RWPE2 (cell line): ENCODE measurements around the gene CST8.

Experiments used
- ATAC-seq: fragments of 200-7000 bp; cut with Tn5 transposase; 3 replicates; pipeline ENCODE4 v1.9.1; 2021; ENCODE audit warnings: low read depth
- DNase-seq: peaks from one replicate; pipeline ENCODE4 v3.0.0-alpha.2; 2020; ENCODE audit warnings: low spot score
- H3K27ac ChIP-seq: fragments of 450-650 bp; 2 replicates; pipeline ENCODE4 v1.5.1; 2017; ENCODE audit warnings: mild to moderate bottlenecking; ENCODE audit not compliant: poor library complexity, severe bottlenecking
- H3K27me3 ChIP-seq: fragments of 250-450 bp; sonication (Bioruptor Pico); 2 replicates; pipeline ENCODE4 v1.5.1; 2021; ENCODE audit warnings: mild to moderate bottlenecking, moderate library complexity; ENCODE audit not compliant: insufficient read depth, poor library complexity, severe bottlenecking
- H3K36me3 ChIP-seq: fragments of 250-450 bp; sonication (Bioruptor Pico); 2 replicates; pipeline ENCODE4 v1.5.1; 2020; ENCODE audit warnings: low read depth, mild to moderate bottlenecking, moderate library complexity
- H3K4me1 ChIP-seq: fragments of 250-450 bp; sonication (Bioruptor Pico); 2 replicates; pipeline ENCODE4 v1.5.1; 2021; ENCODE audit warnings: mild to moderate bottlenecking, moderate library complexity; ENCODE audit not compliant: insufficient read depth, poor library complexity, severe bottlenecking
- H3K4me3 ChIP-seq: fragments of 250-450 bp; sonication (Bioruptor Pico); 2 replicates; pipeline ENCODE4 v1.5.1; 2021; ENCODE audit warnings: mild to moderate bottlenecking, moderate library complexity; ENCODE audit not compliant: severe bottlenecking
- H3K9me3 ChIP-seq: fragments of 250-450 bp; sonication (Bioruptor Pico); 2 replicates; pipeline ENCODE4 v1.5.1; 2021; ENCODE audit warnings: mild to moderate bottlenecking, moderate library complexity; ENCODE audit not compliant: severe bottlenecking
- CTCF ChIP-seq: fragments of 450-650 bp; IDR thresholded peaks from one replicate; pipeline ENCODE4 v1.5.1; 2017; ENCODE audit warnings: mild to moderate bottlenecking, moderate library complexity; ENCODE audit not compliant: poor library complexity, severe bottlenecking

The CST8 gene

GRCh38 chr20:23493172-23493772 lies 2.4 kb downstream of the CST8 start:
- no peak for TF ChIP-seq CTCF
- Histone ChIP-seq H3K27ac (no peak overlapping the region), H3K4me1 (no peaks in the 10 kb centered on the region), H3K4me3 (no peak overlapping the region), H3K9me3 (no peaks in the 10 kb centered on the region), H3K27me3 (no peaks in the 10 kb centered on the region), H3K36me3 (no peaks in the 10 kb centered on the region)
- DNase-seq, result no peak
- ATAC-seq, result peak; percentile 52; the same call in 2 of the 3 replicates

GRCh38 chr20:23497536-23497935 lies 6.6 kb downstream of the CST8 start:
- DNase-seq (no peak), ATAC-seq (no peak)
- no peaks in the 10 kb centered on the region for H3K36me3 ChIP-seq
- no peak for TF ChIP-seq CTCF
- H3K9me3 ChIP-seq, result no peaks in the 10 kb centered on the region
- no peaks in the 10 kb centered on the region for H3K4me1 ChIP-seq
- no peak overlapping the region for H3K4me3 ChIP-seq
- H3K27ac ChIP-seq, result no peak overlapping the region
- H3K27me3 ChIP-seq, result no peaks in the 10 kb centered on the region

DNA sequence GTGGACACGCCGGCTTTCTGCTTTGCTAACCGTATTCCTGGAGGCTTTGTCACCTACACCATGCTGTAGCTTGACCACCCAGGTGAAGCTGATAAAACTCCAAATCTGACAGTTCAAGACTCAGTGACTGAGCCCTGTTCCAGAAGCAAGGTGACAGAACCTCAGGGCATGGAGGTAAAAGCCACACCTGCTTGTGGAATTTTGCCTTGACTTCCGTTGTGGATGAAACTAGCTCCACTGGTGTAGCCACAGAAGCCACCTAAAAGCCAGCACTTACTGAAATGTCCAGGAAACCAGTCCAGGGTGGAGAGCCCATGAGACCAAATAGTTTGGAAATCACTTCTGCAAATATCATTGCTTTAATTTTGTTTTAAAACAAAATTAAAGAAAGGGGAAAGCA lies 11.0 kb downstream of the CST8 start:
- ATAC-seq (peak; percentile 12; the same call in 1 of the 3 replicates), DNase-seq (no peak)
- no peaks in the 10 kb centered on the region for H3K9me3 ChIP-seq
- no peaks in the 10 kb centered on the region for H3K36me3 ChIP-seq
- no peak overlapping the region for H3K27ac ChIP-seq
- H3K27me3 ChIP-seq, result no peaks in the 10 kb centered on the region
- no peak for TF ChIP-seq CTCF
- H3K4me1 ChIP-seq, result no peaks in the 10 kb centered on the region
- no peak overlapping the region for H3K4me3 ChIP-seq

DNA sequence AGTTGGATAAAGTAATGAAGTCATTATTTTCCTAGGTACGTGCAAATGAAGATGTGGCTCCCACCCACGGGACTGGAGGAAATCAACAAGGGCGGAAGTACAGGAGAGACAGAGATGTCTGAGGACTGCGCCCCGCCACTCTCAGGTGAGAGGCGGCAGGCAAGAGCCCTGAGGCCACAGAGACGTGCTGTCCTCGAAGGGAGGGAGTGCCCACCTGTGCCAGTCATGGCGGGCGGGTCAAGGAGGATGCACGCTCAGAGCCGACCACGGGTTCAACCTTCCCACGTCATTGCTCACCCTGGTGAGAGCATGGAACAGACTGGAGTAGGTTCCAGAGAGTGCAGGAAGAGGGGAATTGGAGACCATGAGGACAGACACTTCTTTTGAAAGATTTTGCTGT lies 12.7 kb downstream of the CST8 start:
- DNase-seq (no peak), ATAC-seq (0 out of 3 replicates have a peak, but pooled peaks have one; percentile 21)
- Histone ChIP-seq H3K9me3 (no peaks in the 10 kb centered on the region), H3K4me1 (no peaks in the 10 kb centered on the region), H3K27ac (no peak overlapping the region), H3K27me3 (no peaks in the 10 kb centered on the region), H3K4me3 (no peak overlapping the region), H3K36me3 (no peaks in the 10 kb centered on the region)
- no peak for TF ChIP-seq CTCF

GRCh38 chr20:23507346-23507745 lies 16.4 kb downstream of the CST8 start:
- TF ChIP-seq CTCF, result no peak
- ATAC-seq (no peak), DNase-seq (no peak)
- Histone ChIP-seq H3K27me3 (no peaks in the 10 kb centered on the region), H3K9me3 (no peaks in the 10 kb centered on the region), H3K4me3 (no peak overlapping the region), H3K4me1 (no peaks in the 10 kb centered on the region), H3K36me3 (no peaks in the 10 kb centered on the region), H3K27ac (no peak overlapping the region)
